ENCODE measurements around the gene TTLL9.

The TTLL9 gene

DNA sequence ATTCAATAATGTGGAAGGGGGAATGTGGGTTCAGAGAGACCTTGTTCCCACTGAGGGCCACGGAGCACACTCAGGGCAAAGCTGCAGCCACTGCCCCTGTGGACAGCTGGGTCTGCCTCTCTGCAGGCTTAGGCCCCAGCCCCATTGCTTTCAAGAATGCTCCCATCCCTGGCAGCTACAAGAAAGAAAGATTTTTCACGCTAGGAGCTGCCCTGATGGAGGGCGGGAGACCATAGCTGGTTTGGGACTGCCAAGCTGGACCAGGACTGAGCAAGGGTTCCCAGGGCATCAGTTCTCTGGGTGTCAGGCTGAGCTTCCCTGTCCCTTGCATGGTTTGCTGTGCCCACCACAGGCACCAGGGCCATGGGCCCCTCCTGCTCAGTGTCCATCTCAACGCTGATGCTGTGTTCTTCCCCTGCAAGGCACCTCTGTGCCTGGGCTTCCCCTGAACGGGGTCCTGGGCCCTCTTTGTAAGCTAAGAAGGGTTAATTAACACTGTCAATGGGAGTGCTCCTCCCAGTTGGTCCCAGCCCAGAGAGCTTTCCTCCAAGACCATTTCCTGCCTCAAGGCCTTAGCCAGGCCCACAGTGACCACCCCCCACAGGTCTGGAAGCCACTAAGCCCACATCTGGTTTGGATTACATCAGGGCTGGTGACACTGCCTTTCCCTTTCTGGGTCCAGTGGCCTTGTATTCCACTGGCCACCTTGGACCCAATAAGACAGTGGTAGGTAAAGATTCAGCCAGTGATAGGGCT lies 33.4 kb upstream of the TTLL9 start:
- no peak for DNase-seq (ENCODE audit: low read depth in 3 of 3, low spot score in 1 of 3)

DNA sequence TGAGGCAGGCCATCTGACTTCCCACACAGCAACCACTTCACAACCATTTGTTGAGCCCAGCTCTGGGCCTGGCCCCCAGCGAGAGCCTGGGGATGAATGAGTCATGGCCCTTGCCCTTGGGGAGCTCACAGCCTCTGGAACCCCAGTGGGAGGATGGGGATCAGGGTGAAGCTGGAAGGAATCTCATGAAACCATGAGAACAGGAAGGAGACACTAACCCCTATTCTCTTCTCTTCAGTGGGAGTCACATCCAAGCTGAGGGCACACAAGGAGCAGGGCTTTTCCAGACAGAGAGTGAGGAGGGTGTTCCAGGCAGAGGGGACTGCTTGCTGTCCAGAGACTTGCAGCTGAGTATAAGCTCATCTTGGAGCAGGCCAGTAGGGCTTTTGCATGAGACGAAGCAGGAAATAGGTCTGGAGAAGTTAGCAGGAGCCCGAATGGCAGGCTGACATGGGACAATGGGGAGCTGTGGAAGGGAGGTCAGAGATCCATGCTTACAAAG lies 32.5 kb upstream of the TTLL9 start:
- DNase-seq (ENCODE audit: low read depth in 3 of 3, low spot score in 1 of 3), result no peak

DNA sequence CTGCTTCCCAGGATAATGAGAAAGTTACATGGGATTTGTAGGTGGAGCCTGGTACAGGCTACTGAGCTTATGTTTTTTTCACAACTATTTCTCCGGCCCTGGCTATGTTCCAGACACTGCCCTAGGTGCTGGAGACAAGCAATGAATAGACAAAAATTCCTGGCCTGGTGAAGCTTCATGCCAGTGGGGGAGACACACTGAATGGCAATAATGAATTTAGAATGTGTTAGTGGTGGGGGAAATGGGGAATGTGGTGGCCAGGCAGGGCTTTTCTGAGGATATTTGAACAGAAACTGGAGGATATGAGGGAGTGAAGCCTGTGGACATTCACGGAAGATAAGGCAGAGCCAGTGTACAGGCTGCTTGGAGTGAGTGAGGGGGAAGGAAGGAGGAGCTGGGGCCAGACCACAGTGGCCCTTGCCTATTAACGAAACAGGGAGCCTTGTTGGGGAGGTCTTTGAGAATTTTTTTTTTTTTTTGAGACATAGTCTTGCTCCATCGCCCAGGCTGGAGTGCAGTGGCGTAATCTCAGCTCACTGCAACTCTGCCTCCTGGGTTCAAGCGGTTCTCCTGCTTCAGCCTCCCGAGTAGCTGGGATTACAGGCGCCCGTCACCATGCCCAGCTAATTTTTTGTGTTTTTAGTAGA lies 31.7 kb upstream of the TTLL9 start:
- no peak for DNase-seq (ENCODE audit: low read depth in 3 of 3, low spot score in 1 of 3)

DNA sequence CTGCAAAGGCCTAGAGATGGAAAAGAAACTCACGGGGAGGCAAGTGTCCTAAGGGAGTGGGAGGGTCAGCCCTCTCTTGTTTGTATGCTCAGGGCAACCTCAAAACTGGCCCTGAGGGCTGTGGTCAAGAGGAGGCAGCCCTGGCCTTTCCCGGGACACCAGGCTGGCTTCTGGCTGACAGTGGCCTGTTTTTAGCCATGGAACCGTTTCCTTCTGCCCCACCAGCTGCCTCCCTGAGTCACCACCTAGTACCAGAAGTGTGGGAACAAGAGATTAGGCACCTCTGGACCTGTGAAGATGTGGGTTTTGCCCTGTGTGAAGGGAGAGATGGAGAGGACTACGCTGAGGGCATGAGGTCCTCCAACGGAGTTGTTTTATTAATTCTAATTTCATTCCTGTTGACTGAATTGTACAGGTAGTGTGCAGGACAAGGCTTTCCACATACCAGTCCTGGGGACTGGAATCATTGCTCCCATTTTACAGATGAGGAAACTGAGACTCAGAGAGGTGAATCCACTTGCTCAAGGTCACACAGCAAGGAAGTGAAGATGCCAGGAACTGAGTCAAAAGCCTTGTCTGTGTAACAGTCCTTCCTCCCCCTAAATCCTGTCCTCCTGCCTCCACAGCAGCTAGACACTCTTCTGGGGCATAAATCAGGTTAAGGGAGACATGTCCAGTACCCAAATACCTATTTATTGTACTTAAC lies 30.5 kb upstream of the TTLL9 start:
- no peak for DNase-seq (ENCODE audit: low read depth in 3 of 3, low spot score in 1 of 3)

DNA sequence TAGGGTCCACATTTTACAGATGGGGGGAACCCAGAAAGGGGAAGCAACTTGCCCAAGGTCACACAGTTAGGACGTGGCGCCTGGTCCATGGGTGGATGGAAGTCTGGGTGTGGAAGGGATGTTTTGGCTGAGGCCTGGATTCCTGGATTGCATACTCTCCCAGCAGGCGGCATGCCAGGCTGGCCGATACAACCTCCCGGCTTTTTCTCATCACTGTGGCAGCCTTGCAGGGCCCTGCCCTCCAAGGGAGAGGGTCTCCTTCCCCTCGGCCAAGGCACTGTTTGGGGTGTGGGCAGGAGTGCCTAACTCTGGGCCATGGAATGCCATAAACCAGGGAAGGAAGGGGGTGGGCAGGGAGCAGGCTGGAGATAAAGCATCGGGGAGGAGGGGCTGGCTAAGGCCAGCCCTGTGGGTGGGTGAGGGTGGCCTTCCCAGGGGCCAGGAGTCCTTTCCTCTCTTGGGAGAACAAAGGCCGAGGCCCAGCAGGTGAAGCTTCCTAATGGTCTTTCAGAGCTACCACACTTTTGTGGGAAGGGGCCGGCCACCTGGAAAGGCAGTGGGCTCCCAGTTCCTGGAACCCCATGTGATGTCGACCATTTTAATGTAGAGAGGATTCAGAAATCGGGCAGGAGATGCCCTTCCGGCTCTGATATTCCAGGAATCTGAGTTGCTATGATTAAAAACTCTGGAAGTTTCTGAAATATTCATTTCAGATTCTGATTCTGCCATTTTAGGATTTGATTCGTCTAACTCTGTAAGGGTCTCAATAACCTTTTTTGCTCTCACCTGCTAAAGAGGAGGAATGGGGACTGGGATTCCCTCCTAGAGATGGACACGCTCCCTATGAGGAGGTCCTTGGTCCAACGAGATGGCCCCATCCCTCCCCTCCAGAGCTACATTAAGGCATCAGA lies 29.3 kb upstream of the TTLL9 start:
- no peak for DNase-seq (ENCODE audit: low read depth in 3 of 3, low spot score in 1 of 3)

DNA sequence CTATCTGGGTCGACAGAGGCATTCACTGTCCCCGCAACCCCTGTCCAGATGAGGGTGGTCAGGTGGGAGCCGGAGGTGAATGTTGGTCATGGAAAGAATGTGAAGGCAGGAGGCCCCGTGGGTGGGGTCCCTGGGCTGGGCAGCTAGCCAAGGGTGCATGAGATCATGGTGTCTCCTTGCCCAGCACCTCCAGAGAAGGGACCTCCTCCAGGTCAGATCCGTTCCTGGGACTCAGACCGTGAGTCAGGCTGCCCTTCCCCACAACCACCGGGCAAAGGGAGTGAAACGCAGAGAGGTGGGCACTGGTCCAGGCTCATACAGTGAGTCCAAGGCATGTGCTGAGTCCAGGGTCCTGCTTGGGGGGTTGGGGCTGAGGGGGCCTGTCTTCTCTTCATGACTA lies 28.5 kb upstream of the TTLL9 start:
- no peak for DNase-seq (ENCODE audit: low read depth in 3 of 3, low spot score in 1 of 3)

DNA sequence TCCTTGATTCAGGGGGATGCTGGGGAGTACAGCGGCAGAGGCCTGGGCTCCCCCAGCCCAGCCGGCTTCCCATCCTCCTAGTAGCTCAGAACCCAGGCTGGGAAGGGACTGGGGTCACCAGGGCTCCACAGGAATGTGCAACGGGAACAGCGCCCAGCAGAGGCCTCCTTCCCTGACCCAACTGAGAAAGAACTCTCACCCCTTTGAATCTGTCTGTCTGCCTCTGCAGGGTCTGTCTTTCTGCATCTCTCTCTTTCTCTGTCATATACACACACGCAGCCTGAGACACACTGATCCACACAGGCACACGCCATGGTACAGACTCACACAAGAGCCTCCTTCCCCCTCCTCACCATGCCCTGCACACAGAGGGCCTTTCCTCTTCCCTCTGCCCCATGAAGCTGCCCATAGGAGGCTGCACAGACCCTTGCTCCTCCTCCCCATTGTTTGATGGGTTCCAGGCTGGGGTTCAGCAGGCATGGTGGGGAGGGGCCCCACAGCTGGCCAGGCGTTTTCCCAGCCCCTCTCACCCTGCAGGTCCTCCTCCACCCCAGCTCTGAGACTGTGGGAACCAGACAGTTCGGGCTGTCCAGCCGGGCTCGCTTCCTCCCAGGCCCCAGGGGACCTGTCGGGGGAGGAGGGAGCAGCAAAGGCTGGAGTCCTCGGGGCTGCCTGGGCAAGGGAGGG lies 27.8 kb upstream of the TTLL9 start:
- DNase-seq (ENCODE audit: low read depth in 3 of 3, low spot score in 1 of 3), result no peak

DNA sequence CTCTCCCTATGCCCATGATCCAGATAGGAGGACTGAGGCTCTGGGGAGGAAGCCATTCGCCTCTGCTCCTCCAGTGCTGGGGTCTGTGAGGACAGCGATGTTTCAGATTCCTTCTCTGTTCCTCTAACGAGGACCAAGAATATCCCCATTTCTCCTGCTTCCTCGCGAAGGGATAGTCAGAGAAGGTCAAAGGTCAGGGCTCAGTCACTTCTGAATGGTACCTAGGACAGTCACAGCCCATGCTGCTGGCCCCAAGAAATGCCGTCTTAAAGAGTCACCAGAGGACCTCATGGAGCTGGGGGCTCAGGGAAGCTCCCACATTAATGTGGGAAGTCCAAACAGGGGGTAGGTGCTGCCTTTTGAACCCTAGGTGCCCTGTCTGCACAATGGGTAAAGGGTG lies 27.1 kb upstream of the TTLL9 start:
- no peak for DNase-seq (ENCODE audit: low read depth in 3 of 3, low spot score in 1 of 3)

DNA sequence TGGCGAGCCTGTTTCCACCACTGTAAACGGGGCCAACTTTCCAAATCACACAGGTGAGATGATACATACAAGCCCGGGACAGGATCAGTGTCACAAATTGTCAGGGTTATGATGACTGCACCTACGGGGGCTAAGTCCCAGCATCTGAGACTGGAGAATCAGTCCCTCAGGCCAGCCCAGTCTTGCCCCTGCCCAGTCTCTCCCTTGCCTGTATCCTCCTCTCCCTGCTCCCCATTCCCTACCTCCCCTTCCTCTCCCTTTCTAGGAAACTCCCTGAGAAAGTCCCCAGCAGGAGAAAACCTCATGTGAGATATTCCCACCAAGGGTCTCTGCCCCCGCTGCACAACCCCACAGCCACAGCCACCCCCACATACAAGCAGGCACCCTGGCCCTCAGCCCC lies 26.6 kb upstream of the TTLL9 start:
- DNase-seq (ENCODE audit: low read depth in 3 of 3, low spot score in 1 of 3), result no peak

DNA sequence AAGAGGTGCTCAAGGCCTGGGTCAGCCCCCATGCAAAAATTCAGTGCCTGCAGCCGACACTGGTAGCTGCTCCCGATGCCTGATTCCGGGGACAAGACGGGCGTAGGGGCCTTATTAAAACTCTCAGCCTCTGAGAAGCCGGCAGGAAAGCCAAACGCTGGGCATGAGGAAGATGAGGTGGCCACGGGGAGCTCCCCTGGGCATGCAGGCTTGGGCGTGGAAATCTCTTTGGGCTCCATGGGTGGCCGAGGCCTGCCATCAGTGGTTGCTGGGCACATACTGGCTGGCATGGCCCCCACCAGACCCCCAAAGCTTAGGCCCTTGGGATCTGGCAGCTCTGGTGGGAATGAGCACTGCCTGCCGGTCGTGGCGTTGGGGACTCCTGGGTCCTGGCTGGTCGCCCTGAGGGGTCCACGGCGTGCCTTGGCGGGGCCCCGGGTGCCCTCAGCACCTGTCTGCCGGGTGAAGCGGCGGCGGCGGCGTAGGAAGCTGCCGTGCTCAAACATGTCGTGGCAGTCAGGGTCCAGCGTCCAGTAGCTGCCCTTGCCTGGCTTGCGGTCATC lies 25.6 kb upstream of the TTLL9 start:
- no peak for DNase-seq (ENCODE audit: low read depth in 3 of 3, low spot score in 1 of 3)

DNA sequence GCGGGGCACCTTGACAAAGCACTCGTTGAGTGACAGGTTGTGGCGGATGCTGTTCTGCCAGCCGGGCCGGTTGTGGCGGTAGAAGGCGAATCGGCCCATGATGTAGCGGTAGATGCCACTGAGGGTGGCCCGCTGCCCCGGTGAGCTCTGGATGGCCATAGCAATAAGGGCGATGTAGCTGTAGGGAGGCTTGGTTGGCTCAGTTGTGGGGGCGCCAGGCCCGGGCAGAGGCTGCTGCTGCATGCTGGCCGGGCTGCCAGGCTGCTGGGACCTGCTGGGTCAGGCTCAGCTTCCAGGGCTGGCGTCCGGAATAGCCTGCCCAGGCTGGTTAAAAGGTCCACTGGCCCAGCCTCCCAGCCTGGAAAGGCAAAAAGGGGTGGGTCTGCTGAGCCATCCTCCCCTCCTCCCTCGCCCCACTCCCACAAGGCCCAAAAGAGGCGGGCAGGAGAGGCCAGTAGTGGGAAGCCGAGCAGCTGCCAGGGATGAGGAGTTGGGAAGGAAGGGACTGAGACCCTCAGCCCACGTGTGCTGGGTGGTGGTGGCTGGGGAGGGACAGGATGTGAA lies 25.1 kb upstream of the TTLL9 start, which contains the start of gene FOXS1:
FOXS1 (minus strand) TSS at position 305 of the 564 bp plus-strand sequence; CDS start at position 243, 62 bp downstream.
- no peak for DNase-seq (ENCODE audit: low read depth in 3 of 3, low spot score in 1 of 3)

DNA sequence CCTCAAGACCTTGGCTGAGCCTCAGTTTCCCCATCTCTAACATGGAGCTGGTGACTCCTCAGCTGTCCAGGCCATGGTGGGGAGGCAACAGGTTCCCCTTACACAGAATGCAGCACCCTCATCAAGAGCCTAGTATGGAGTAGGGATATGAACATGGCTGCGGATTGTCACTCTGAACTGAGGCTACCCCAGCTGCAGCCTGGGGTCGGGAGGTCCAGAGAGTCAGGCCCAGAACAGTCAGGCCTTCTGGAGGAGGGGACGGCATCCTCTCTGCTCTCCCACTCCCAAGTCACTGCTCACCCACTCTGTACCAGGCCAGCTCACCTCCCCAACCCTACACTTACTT lies 23.7 kb upstream of the TTLL9 start:
- no peak for DNase-seq (ENCODE audit: low read depth in 3 of 3, low spot score in 1 of 3)

DNA sequence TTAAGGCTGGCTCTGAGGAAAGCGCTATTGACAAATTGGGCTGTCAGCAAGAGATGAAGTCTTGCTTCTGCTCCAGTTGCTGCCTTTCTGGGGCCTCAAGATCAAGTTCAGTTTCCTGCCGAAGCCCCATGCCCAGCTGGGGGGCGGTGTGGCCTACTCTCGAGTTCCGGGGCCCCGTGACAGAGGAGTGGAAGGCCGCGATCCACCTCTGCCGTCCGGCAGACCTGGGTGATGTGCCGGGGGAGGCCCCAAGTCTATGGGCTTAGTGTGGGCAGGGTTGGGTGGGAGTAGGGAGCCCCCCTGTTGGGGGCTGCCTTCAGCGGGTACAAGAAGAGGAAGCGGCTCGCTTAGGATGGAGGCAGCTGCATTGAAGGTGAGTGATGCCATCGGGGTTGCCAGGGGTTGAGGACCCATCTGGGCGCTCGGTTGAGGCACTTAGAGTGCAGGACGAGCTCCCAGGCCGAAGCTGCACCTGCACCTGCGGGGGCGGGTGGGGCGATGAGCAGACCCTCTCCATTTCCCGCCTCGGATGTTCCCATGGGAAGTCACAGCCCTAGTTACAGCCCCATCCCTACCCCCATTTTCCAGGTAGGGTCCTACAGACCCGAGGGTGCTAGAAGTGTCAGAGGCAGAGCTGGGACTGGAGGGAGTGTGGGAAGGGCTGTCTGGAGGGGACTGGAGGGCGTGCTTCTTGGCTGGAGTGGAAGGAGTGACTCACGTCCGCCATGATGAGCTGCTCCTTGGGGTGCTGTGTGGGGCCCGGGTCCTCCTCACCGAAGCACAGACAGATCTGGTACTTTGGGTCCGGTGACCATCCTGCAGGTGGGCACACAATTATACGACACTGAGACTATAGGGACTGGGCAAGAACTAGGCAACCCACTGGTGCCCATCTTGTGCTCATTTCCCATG lies 22.1 kb upstream of the TTLL9 start:
- no peak for DNase-seq (ENCODE audit: low read depth in 3 of 3, low spot score in 1 of 3)

DNA sequence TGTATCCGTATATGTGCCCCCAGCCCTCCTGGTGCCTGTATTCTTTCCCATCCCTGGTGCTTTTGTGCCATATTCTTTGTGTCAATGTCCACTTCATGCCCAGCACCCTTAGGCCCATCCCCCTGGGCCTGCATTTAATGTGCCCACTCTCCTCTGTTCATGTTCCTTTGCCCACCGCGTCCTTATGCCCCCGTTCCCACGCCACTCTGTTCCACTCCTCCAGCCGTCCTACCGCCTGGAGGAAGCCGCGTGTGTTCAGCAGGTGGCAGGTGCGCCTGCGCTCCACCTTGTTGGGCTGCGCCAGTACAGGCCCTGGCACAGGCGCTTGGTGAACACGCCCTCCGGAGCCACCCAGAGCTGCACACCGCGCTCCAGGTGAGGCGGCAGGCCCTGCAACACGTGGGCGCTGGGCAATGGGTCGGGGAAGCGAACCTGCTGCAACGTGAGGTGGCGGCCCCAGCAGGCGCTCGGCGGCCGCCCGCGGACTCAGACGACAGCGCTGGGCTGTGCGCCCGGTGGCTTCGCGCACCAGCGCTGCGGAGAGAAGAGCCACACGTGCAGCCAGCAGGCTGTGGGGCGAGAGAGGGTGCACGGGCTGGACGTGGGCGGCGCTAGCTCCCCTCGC lies 21.0 kb upstream of the TTLL9 start:
- no peak for DNase-seq (ENCODE audit: low read depth in 3 of 3, low spot score in 1 of 3)

DNA sequence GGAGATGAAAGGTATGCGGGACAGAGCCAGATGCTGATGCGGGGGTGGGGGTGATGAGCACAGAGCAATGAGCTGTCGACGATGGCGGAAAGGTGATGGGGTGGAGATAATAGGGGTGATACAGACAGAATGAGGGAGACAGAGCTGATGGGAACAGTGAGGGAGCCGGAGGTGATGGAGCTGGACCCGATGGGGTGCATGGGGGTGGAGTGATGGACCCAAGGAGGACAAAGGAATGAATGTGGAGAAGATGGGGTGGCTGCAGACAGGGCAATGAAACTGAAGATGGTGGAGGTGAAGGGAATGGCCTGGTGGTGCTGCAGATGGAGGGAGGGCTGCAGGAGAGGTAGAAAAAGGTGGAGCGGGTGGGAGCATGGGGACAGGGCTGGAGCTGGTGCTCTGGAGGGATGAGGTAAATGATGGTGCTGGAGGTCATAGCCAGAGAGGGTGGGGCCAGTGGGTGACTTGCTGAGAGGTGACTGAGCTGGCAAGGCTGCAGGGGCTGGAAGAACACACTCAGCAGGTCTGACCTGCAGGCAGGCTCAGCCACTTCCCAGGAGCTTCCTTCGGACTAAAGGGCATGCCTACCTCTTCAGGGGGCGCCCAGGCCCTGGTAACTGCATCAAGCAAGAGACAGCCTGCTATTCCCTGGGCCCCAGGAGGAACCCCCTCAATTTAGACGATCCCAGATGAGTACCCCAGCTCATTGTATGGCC lies 19.0 kb upstream of the TTLL9 start:
- DNase-seq (ENCODE audit: low read depth in 3 of 3, low spot score in 1 of 3), result no peak

DNA sequence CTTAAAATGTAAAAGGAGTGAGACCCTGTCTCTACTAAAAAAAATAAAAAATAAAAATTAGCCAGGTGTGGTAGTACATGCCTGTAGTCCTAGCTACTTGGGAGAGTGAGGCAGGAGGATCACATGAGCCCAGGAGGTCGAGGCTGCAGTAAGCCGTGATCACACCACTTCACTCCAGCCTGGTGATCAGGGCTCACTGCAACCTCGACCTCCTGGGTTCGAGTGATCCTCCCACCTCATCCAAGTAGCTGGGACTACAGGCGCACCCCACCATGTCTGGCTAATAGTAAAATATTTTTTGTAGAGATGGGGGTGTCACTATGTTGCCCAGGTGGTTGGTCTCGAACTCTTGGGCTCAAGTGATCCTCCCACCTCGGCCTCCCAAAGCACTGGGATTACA lies 17.0 kb upstream of the TTLL9 start:
- DNase-seq (ENCODE audit: low read depth in 3 of 3, low spot score in 1 of 3), result no peak

DNA sequence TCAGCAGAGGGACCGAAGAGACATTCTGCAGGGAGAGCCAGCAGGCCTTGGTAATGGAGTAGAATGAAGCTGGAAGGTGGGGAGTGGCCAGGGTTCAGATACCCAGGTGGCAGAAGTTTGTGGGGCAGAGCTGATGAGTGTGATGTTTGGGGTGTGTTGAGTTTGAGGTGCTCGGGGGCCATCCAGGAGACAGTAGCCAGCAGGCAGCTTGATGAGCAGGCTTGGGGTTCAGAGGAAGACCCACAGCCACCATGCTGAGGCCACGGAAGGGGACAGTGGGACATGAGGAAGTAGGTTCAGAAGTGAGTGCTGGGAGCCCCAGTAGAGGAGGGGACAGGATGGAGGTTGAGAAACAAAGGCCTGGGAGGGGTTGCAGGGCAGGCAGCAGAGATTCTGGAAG lies 13.9 kb upstream of the TTLL9 start:
- no peak for DNase-seq (ENCODE audit: low read depth in 3 of 3, low spot score in 1 of 3)

Measured in stimulated activated CD4-positive, alpha-beta T cell treated with anti-CD3 and anti-CD28 coated beads, TNF-alpha, amount 100 ng/mL, for 1 hour (primary cell).